HEK293 (cell line): ENCODE data around the gene HOXB9.

Experiments
- PATZ1 ChIP-seq: fragments of 450-650 bp; formaldehyde crosslinking; IDR thresholded peaks from 2 replicates; pipeline ENCODE4 v1.5.1; 2016; ENCODE audit warnings: missing biosample characterization, missing genetic modification characterization
- TCF7L2 ChIP-seq: IDR thresholded peaks from 2 replicates; pipeline ENCODE4 v1.6.1; 2011; ENCODE audit warnings: low read depth, mild to moderate bottlenecking, inconsistent platforms, low read length, moderate library complexity, borderline replicate concordance

GRCh38 chr17:48608494-48608834, 17.7 kb downstream of the HOXB9 start:
- TF ChIP-seq PATZ1 (no peak), TCF7L2 (no peak)
